Measurements from ENCODE around the gene TUBB4A.

DNA sequence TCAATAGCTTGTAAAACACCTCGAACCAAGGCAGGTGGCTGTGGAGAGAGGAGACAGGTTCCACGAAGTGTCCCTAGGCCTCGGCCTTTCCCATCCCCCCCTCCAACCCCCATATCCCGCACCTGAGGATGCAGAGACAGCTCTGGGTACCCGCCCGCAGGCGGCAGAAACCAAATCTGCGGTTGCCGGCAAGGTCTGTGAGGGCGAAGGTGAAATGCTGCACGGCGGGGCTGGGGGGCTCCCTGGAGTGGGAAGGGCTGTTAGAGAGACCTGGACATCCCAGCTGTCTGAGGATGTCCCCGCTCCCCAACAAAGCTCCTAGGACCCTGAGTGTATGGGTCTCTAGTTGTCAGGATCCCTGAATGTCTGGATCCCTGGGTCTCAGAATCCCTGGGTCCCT is 23.3 kb downstream of the TUBB4A start:
- TF ChIP-seq, protein P1, sequence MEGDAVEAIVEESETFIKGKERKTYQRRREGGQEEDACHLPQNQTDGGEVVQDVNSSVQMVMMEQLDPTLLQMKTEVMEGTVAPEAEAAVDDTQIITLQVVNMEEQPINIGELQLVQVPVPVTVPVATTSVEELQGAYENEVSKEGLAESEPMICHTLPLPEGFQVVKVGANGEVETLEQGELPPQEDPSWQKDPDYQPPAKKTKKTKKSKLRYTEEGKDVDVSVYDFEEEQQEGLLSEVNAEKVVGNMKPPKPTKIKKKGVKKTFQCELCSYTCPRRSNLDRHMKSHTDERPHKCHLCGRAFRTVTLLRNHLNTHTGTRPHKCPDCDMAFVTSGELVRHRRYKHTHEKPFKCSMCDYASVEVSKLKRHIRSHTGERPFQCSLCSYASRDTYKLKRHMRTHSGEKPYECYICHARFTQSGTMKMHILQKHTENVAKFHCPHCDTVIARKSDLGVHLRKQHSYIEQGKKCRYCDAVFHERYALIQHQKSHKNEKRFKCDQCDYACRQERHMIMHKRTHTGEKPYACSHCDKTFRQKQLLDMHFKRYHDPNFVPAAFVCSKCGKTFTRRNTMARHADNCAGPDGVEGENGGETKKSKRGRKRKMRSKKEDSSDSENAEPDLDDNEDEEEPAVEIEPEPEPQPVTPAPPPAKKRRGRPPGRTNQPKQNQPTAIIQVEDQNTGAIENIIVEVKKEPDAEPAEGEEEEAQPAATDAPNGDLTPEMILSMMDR (IDR thresholded peaks at IDR 0.05; ENCODE audit: low read length): no peak
- no peak for TF ChIP-seq EZH2 (IDR thresholded peaks at IDR 0.05; ENCODE audit: borderline replicate concordance, low read length)
